OCI-LY7 (cell line): Measurements from ENCODE around the gene USPL1. TPM values are rescaled to one million over a fixed set of nuclear protein-coding genes. Genes with fewer than 3 reads are reported as not detected.

Experiments
- BruUV-seq: library from RNA; stranded (reverse); fragments of 400-500 nt; replicated peaks from 2 replicates; lab custom pipeline; 2021; lab: Mats Ljungman, UMichigan
- CTCF ChIA-PET: fragments of 300-600 bp; sonication (Branson Sonifier 250); formaldehyde crosslinking; loops from one replicate; lab custom pipeline; 2022; ENCODE audit warnings: antibody characterized with exemption; ENCODE audit not compliant: unreplicated experiment; lab: Charles Lee
- POLR2A ChIA-PET: fragments of 300-600 bp; sonication (Branson Sonifier 250); formaldehyde crosslinking; loops from one replicate; lab custom pipeline; 2022; ENCODE audit warnings: antibody characterized with exemption; lab: Charles Lee
- DNase-seq: peaks from one replicate; pipeline ENCODE4 v3.0.0-alpha.2; 2015; ENCODE audit warnings: low spot score
- H2AFZ ChIP-seq: fragments of 200-600 bp; sonication (generic), shearing (Covaris generic); 2 replicates; pipeline ENCODE4 v1.6.1; 2014; ENCODE audit warnings: mild to moderate bottlenecking, antibody characterized with exemption, low read length, moderate library complexity
- H3K27ac ChIP-seq: fragments of 200-600 bp; sonication (generic); 2 replicates; pipeline ENCODE4 v1.5.1; 2014; ENCODE audit warnings: mixed run types, low read depth, mild to moderate bottlenecking, moderate library complexity, low read length, inconsistent platforms; ENCODE audit not compliant: poor library complexity, severe bottlenecking
- H3K36me3 ChIP-seq: fragments of 200-600 bp; sonication (generic); 2 replicates; pipeline ENCODE4 v1.6.1; 2014; ENCODE audit warnings: mild to moderate bottlenecking, antibody characterized with exemption, low read length, moderate library complexity, mixed read lengths; ENCODE audit not compliant: insufficient read depth
- H3K4me1 ChIP-seq: fragments of 200-600 bp; sonication (generic); 2 replicates; pipeline ENCODE4 v1.5.1; 2014; ENCODE audit warnings: mild to moderate bottlenecking, low read length; ENCODE audit not compliant: insufficient read depth, poor library complexity, severe bottlenecking
- H3K4me2 ChIP-seq: fragments of 200-600 bp; sonication (generic); 2 replicates; pipeline ENCODE4 v1.6.1; 2014; ENCODE audit warnings: mild to moderate bottlenecking, low read length
- H3K4me3 ChIP-seq: fragments of 200-600 bp; sonication (generic); 2 replicates; pipeline ENCODE4 v1.5.1; 2014; ENCODE audit warnings: mild to moderate bottlenecking, low read depth, low read length; ENCODE audit not compliant: poor library complexity, severe bottlenecking
- H3K79me2 ChIP-seq: fragments of 200-600 bp; sonication (generic); 2 replicates; pipeline ENCODE4 v1.6.1; 2016; ENCODE audit warnings: low read depth, mild to moderate bottlenecking, low read length, moderate library complexity, mixed read lengths; ENCODE audit not compliant: insufficient read depth
- H3K9me2 ChIP-seq: fragments of 200-600 bp; sonication (generic); 2 replicates; pipeline ENCODE4 v1.6.1; 2016; ENCODE audit warnings: mild to moderate bottlenecking, low read length, mixed read lengths; ENCODE audit not compliant: insufficient read depth
- H3K9me3 ChIP-seq: fragments of 200-600 bp; sonication (generic); 2 replicates; pipeline ENCODE4 v1.6.1; 2014; ENCODE audit warnings: mild to moderate bottlenecking, mixed run types, low read length, mixed read lengths
- H4K20me1 ChIP-seq: fragments of 200-600 bp; sonication (generic); 2 replicates; pipeline ENCODE4 v1.6.1; 2014; ENCODE audit warnings: mild to moderate bottlenecking, antibody characterized with exemption, low read length, moderate library complexity, mixed read lengths; ENCODE audit not compliant: insufficient read depth
- CTCF ChIP-seq: fragments of 200-600 bp; sonication (generic); conservative IDR thresholded peaks from 2 replicates; pipeline ENCODE4 v1.5.1; 2014; ENCODE audit warnings: mild to moderate bottlenecking, antibody characterized with exemption, low read length, moderate library complexity, mixed read lengths
- EZH2phosphoT487 ChIP-seq: fragments of 200-600 bp; sonication (generic); IDR thresholded peaks from 2 replicates; pipeline ENCODE4 v1.6.1; 2018; ENCODE audit warnings: low read depth, borderline replicate concordance, mild to moderate bottlenecking, mixed run types, antibody characterized with exemption, low read length, moderate library complexity, mixed read lengths
- intact Hi-C: fragments of 100-400 bp; cut with micrococcal nuclease; formaldehyde crosslinking; loops from one replicate; pipeline ENCODE4 v1.10.0; 2022; ENCODE audit not compliant: unreplicated experiment
- total RNA-seq, 2 experiments: library from RNA; depleted of rRNA in 1 of 2; stranded (reverse); fragments of >200 nt in 1 of 2; shearing (Covaris generic) in 1 of 2; gene quantifications; 2 replicates each; pipeline ENCODE4 v1.2.3, GENCODE V29; 2014 to 2022

USPL1 gene
- total RNA-seq, 2 experiments from 2014 or later = 19.2 to 21.9 TPM

- no TSS peak for BruUV-seq
- TF ChIP-seq CTCF = no peak
- TF ChIP-seq EZH2phosphoT487 = no peak
- Histone ChIP-seq H3K9me2 (no peaks in the 10 kb centered on the region), H3K36me3 (no peaks in the 10 kb centered on the region), H2AFZ (no peak overlapping the region), H3K4me1 (no peaks in the 10 kb centered on the region), H3K4me3 (no peak overlapping the region), H3K4me2 (no peak overlapping the region), H3K27ac (no peak overlapping the region), H3K9me3 (no peaks in the 10 kb centered on the region), H3K79me2 (no peaks in the 10 kb centered on the region), H4K20me1 (no peaks in the 10 kb centered on the region)
- no peak for DNase-seq
- CTCF ChIA-PET = no interaction called here
- intact Hi-C loops = no loop called here
- POLR2A ChIA-PET = interaction anchor here (0.6 to 1.4 kb wide), 5 partner anchors 8 to 744 kb away, joined by 3 to 4 read pairs (median 3); no protein-coding TSS in a partner anchor
These were observed 33.5 kb upstream of the USPL1 start for GRCh38 chr13:30584051-30584731.

DNA sequence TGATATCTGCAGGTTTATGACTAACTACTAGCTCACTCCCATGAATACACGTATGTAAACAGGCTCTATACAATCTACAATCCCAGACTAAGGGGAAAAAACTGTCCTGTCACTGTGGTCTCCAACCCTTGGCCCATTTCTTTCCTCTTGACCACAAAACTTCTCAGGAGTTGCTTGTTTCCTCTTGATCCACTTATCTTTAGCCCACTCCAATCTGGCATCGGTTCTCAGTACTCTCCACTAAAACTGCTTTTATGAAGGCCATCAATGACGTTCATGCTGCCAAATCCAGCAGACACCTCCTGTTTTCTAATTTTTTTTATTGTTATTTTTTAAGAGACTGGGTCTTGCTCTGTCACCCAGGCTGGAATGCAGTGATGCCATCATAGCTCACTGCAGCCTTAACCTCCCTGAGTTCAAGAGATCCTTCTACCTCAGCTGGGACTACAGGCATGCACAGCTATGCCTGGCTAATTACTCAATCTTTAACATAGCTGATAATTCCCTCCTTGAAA lies 31.9 kb upstream of the USPL1 start:
- CTCF ChIA-PET = no interaction called here
- Histone ChIP-seq H3K79me2 (no peaks in the 10 kb centered on the region), H2AFZ (no peak overlapping the region), H3K27ac (no peak overlapping the region), H3K4me1 (no peaks in the 10 kb centered on the region), H3K4me2 (no peak overlapping the region), H3K9me2 (no peaks in the 10 kb centered on the region), H3K4me3 (no peak overlapping the region), H3K36me3 (no peaks in the 10 kb centered on the region), H4K20me1 (no peaks in the 10 kb centered on the region), H3K9me3 (no peaks in the 10 kb centered on the region)
- POLR2A ChIA-PET = interaction anchor here (0.7 kb wide), 3 partner anchors 107 to 434 kb away, joined by 3 to 4 read pairs (median 4); no protein-coding TSS in a partner anchor
- TF ChIP-seq EZH2phosphoT487 = no peak
- intact Hi-C loops = no loop called here
- no peak for DNase-seq
- BruUV-seq = no TSS peak

GRCh38 chr13:30587231-30587630 lies 30.5 kb upstream of the USPL1 start:
- no peak overlapping the region for H3K27ac ChIP-seq
- DNase-seq = no peak
- intact Hi-C loops = no loop called here
- no peaks in the 10 kb centered on the region for H4K20me1 ChIP-seq
- no peak overlapping the region for H3K4me3 ChIP-seq
- TF ChIP-seq EZH2phosphoT487 = no peak
- TF ChIP-seq CTCF = no peak
- no peaks in the 10 kb centered on the region for H3K79me2 ChIP-seq
- BruUV-seq = no TSS peak
- no peaks in the 10 kb centered on the region for H3K36me3 ChIP-seq
- ChIA-PET CTCF (no interaction called here), POLR2A (no interaction called here)
- H2AFZ ChIP-seq = no peak overlapping the region
- H3K4me2 ChIP-seq = no peak overlapping the region
- H3K9me2 ChIP-seq = no peaks in the 10 kb centered on the region
- no peaks in the 10 kb centered on the region for H3K9me3 ChIP-seq
- H3K4me1 ChIP-seq = no peaks in the 10 kb centered on the region
